ENCODE measurements around the gene RB1.
"Not testable (repeated sequence)": the region's sequence is repeated elsewhere in the genome, so short reads cannot be mapped to it uniquely, and the experiment has no call there.

Gene RB1

GRCh38 chr13:48299591-48299990 is 4.0 kb upstream of the RB1 start:
- DNase-seq: no peak

DNA sequence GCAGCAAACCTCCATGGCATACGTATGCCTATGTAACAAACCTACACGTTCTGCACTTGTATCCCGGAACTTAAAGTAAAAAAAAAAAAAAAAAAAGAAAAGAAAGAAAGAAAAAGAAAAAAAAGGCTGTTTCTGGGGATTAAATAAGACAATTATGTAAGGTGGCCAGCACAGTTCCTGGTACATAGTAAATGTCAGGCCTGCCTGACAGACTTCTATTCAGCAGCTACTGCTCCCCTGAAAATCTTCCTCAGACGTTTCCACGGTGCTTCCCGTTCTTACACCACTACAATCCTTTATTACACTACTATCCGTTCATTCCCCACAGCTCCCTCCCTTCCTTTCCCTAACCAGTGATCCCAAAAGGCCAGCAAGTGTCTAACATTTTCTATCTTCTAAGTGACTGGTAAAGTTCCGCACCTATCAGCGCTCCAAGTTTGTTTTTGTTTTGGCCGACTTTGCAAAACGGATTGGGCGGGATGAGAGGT is 636 bp upstream of the RB1 start:
- DNase-seq: no peak

DNA sequence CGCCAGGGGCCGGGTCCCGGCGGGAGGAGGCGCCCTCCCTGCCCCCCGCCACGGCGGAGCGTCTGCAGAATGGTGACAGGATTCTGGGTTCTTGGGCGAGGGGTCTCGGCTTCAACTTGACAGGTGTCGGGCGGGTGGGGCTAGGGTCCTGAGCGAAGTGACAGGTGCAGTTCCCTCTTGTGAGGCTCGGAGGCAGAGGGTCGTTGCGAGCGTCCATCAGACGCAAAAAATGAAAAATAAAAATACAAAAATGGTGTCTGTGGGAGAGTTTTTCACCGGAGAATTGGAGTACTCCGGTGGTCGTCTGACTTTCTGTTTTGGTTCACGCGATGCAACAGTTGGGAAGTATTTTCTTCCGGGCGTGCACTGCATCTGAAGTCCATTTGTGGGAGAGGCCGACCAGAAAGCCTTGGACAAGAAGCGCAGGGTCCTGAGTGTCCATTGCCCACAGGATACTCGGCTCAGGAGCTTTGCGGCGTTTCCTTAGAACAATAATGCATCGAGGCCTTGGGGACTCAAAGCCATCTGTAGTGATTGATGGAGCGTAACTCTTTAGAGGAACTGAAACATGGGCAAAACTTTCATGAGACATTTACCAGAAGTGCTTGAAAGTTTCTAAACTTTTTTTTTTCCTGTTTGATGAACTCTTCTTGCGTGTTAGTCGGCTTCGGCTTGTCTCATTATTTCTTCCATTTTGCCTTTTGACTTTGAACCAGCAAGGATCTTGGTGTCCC is 759 bp downstream of the RB1 start:
- peak in 1 of 2 experiments; percentile 2 for DNase-seq

- DNase-seq: no peak
Observed at GRCh38 chr13:48311223-48311622, 7.7 kb downstream of the RB1 start.

GRCh38 chr13:48315969-48316650 is 12.6 kb downstream of the RB1 start:
- DNase-seq: no peak

- no peak for DNase-seq
Observed at GRCh38 chr13:48316826-48317510, 13.4 kb downstream of the RB1 start.

- no peak for DNase-seq
Observed at GRCh38 chr13:48317511-48318376, 14.2 kb downstream of the RB1 start.

DNA sequence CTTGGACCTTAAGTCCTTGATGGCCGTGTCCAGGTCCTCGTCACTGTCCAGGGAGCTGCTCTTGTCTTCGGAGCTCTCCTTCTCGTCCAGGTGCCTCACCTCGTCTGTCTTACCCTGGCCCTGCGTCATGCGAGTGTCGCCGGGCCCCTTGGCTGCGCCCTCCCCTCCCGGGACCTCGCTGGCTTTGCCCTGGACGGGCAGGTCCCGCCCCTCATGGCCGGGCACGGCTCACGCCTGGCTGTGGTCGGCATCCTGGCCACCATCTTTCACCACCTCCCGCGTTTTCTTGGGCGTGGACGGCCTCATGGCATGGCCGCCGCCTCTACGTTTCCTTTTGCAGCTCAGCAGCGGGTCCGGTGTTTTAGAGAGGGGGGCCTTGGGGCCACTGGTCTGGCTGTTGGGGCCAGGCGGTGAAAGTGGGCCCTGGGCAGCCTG is 14.8 kb downstream of the RB1 start:
- no peak for DNase-seq

DNA sequence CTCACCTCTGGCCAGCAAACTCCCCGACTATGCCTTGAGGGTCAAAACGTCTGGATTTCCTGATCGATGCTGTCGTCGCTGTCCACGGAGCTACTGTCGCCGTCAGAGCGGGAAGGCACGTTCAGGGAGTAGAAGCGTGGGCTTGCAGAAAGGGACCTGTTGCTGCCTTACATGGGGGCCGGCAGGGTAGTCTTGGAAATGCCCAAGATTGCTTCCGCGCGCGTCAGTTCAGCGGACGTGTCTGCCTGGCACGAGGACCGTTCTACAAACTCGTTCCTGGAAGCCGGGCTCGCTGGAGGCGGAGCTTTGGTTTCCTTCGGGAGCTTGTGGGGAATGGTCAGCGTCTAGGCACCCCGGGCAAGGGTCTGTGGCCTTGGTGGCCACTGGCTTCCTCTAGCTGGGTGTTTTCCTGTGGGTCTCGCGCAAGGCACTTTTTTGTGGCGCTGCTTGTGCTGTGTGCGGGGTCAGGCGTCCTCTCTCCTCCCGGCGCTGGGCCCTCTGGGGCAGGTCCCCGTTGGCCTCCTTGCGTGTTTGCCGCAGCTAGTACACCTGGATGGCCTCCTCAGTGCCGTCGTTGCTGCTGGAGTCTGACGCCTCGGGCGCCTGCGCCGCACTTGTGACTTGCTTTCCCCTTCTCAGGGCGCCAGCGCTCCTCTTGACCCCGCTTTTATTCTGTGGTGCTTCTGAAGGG is 15.4 kb downstream of the RB1 start:
- no peak for DNase-seq

DNA sequence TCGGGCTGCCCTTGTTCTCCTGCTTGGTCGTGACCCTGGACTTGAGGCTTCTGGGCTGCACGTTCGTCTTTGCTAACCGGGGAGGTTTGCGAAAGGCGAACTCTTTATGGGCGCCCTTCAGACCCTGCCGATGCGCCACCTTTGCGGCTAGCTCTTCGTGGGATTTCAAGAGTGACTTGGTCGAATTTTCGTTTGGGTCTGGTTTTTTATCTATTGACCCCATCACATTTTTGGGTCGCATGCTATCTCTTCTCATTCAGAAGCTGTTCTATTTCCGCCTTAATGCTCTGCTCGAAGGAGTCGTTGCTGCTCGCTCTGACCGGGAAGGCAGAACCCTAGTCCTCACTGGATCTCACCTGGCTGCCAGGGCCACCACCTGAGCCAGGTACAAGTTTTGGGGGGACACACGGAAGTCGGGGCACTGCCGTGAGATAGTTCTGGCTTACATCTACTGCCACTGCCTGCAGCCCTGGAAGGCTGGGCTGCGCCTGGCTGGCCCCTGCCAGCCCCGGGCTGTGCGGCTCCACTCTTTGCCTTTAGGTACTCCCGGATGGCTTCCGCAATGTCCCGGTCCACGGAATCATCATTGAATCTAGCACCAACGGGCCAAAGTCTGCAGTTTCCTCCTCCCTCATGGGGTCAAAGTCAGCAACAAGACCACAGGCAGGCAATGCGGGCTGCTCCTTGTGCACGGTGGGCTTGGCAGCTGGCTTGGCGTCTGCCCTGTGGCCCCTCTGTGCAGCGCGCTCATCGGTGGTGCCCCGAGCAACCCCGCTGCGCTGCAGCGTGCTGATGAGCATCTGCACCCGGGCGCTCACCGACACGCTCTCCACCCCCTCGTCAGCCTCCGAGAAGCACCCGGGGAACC is 16.2 kb downstream of the RB1 start:
- DNase-seq: no peak

GRCh38 chr13:48320399-48320790 is 16.8 kb downstream of the RB1 start:
- no peak for DNase-seq

- DNase-seq: no peak
Observed at GRCh38 chr13:48320891-48321510, 17.4 kb downstream of the RB1 start.

- DNase-seq: no peak
Observed at GRCh38 chr13:48322294-48322693, 18.7 kb downstream of the RB1 start.

GRCh38 chr13:48333976-48334375 is 30.4 kb downstream of the RB1 start:
- DNase-seq: no peak

GRCh38 chr13:48334534-48335127 is 31.1 kb downstream of the RB1 start:
- peak in 1 of 2 experiments; percentile 27 for DNase-seq

DNA sequence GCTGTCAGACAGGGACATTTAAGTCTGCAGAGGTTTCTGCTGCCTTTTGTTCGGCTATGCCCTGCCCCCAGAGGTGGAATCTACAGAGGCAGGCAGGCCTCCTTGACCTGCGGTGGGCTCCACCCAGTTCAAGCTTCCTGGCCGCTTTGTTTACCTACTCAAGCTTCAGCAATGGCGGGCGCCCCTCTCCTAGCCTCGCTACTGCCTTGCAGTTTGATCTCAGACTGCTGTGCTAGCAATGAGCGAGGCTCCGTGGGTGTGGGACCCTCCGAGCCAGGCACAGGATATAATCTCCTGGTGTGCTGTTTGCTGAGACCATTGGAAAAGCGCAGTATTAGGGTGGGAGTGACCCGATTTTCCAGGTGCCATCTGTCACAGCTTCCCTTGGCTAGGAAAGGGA is 35.6 kb downstream of the RB1 start:
- not testable (repeated sequence) for DNase-seq

DNA sequence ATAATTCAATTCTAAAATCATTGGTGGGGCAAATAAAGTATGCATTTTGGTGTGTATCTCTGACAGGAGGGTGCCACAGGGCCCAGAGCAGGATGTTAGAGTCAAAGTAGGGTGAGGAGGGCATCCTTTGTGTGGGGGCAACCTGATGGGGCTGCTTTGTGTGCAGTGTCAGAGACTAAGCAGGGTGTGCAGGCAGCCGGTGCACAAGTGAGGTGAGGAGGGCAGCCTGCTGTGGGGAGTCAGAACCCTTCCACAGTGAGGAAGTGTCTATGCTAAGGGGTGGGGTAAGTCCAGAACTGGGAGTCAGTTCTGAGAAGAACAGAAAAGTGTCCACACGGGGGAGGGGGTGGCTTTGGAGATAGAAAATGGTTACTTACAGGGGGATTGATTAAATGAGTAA is 40.7 kb downstream of the RB1 start:
- no peak for DNase-seq

DNA sequence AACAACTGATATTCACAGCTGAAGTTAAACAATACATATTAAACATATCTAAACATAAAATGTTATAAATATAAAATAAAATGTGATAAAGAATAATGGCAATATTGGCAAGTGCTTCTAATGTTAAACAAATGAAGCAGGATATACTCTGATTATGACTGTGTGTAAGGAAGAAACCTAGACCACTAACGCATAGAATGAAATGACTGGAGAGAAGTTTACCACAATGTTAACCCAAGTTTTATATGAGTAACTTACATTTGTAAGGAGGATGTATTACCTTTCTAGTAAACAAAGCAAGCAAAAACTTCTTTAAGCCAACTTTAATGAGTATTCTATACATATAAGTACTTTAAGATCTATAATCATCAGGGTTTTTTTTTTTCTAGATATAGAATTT is 43.0 kb downstream of the RB1 start:
- DNase-seq: no peak

- no peak for DNase-seq
Observed at GRCh38 chr13:48349525-48349924, 46.0 kb downstream of the RB1 start.

GRCh38 chr13:48353590-48353989 is 50.0 kb downstream of the RB1 start:
- no peak for DNase-seq

All from NCI-H446 (cell line).